Measurements from ENCODE around the gene GAS2L2.

Gene GAS2L2

DNA sequence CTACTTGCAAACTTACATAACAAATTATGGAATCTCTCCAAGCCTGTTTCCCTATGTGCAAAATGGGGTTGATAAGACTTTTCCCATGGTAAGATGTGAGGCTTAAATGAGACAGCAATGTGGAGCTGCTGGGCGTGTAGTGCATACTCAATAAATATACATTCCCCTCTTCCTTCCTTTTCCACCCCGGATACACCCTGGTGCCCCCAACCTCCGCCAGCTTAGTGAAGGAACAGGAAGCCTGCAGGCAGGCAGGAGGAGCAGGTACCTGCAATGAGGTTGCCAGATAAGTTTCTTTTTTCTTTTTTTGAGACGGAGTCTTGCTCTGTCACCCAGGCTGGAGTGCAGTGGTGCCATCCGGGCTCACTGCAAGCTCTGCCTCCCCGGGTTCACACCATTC lies 22.5 kb upstream of the GAS2L2 start:
- no peak overlapping the region for H3K27ac ChIP-seq
- H3K9me3 ChIP-seq (ENCODE audit: low read depth, low read length): no peaks in the 10 kb centered on the region
- no peak for DNase-seq (ENCODE audit: low read depth, low spot score)
- H3K4me3 ChIP-seq: no peak overlapping the region
- TF ChIP-seq FOXP2 (optimal IDR thresholded peaks at IDR 0.05; ENCODE audit: control extremely low read depth, extremely low read length, insufficient read depth) (no peak), EZH2 (IDR thresholded peaks at IDR 0.05) (no peak), POLR2AphosphoS5 (IDR thresholded peaks at IDR 0.05; ENCODE audit: borderline replicate concordance, low read depth, low read length) (no peak)
- H3K9ac ChIP-seq (ENCODE audit: insufficient read length): no peak overlapping the region
- no peaks in the 10 kb centered on the region for H3K36me3 ChIP-seq (ENCODE audit: insufficient read depth, low read length)

DNA sequence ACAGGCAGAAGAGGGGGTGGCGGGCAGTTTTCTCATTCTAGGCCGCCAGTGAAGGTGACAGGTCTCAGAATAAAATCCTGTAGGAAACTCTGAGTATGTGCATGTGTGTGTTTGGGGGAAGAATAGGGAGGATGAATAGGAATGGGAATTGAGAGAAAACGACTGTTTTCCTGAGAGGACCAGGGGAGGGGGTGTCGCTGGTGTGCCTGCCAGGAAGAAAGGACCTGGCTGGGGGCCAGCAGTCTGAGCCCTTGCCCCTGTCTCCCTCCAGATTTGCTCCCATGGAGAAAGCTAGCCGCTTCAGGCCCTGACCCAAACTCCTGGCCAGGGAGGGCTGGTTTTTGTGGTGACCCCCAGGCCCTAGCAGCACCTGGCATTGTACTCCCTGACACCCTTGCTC lies 22.0 kb upstream of the GAS2L2 start:
- Histone ChIP-seq H3K9me3 (ENCODE audit: low read depth, low read length) (no peaks in the 10 kb centered on the region), H3K9ac (ENCODE audit: insufficient read length) (no peak overlapping the region), H3K4me3 (no peak overlapping the region), H3K36me3 (ENCODE audit: insufficient read depth, low read length) (no peaks in the 10 kb centered on the region), H3K27ac (no peak overlapping the region)
- no peak for DNase-seq (ENCODE audit: low read depth, low spot score)
- TF ChIP-seq POLR2AphosphoS5 (IDR thresholded peaks at IDR 0.05; ENCODE audit: borderline replicate concordance, low read depth, low read length) (no peak), FOXP2 (optimal IDR thresholded peaks at IDR 0.05; ENCODE audit: control extremely low read depth, extremely low read length, insufficient read depth) (no peak), EZH2 (IDR thresholded peaks at IDR 0.05) (no peak)

DNA sequence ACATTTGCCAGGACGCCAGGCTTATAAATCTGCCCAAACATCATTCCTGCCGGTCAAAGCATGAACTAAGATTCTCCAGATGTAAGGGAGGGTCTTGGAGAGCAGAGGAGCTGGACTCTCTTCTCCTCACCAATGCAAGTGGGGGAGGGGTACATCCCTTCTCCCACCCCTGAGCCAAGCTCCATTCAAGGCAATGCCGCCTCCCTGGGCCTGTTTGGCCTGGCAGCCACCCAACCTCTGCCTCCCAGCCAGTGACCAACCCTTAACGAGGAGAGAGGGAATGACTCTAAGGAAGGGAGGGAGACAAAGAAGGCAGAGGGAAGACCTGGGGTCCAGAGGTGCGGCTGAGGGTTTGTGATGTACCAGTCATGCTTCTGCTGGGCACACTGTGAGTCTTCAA lies 21.5 kb upstream of the GAS2L2 start:
- Histone ChIP-seq H3K4me3 (no peak overlapping the region), H3K9me3 (ENCODE audit: low read depth, low read length) (no peaks in the 10 kb centered on the region), H3K9ac (ENCODE audit: insufficient read length) (no peak overlapping the region), H3K36me3 (ENCODE audit: insufficient read depth, low read length) (no peaks in the 10 kb centered on the region), H3K27ac (no peak overlapping the region)
- no peak for DNase-seq (ENCODE audit: low read depth, low spot score)
- no peak for TF ChIP-seq POLR2AphosphoS5 (IDR thresholded peaks at IDR 0.05; ENCODE audit: borderline replicate concordance, low read depth, low read length)
- TF ChIP-seq FOXP2 (optimal IDR thresholded peaks at IDR 0.05; ENCODE audit: control extremely low read depth, extremely low read length, insufficient read depth): no peak
- TF ChIP-seq EZH2 (IDR thresholded peaks at IDR 0.05): no peak

DNA sequence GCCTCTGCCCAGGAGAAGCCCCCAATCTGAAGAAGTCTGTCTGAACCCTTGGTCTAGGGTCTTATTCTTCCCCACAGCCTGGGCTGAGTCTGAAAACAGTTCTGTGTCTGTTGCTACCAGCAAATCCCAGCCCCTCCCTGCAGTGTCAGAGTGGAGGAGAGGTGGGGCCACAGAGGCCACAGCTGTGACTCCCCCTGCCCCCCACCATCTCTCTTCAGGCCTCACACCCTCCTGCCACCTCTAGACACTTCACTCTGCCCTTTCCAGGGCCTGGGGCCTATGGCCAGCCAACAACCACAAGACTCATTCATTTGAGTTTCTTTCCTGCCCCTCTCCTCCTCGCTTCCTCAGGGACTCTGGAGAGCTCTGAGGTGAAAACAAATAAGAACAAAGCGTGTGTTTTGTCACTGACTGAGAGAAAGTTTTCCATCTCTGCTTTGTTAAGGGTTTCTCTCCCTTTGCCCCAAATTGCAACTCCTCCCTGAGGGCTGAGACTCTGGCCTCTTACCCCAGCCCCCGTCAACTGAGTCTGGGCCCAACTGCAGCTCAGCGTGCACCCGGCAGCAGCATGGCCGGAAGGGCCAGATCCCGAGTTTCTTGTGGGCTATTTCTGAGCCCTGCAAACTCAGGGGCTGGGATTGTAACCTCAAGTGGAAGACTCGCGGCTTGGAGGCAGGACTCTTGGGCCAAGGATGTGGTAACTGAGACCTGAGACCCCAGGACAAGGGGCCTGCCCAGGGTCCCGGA lies 20.8 kb upstream of the GAS2L2 start:
- Histone ChIP-seq H3K27ac (no peak overlapping the region), H3K36me3 (ENCODE audit: insufficient read depth, low read length) (no peaks in the 10 kb centered on the region), H3K9me3 (ENCODE audit: low read depth, low read length) (no peaks in the 10 kb centered on the region), H3K4me3 (no peak overlapping the region), H3K9ac (ENCODE audit: insufficient read length) (no peak overlapping the region)
- TF ChIP-seq FOXP2 (optimal IDR thresholded peaks at IDR 0.05; ENCODE audit: control extremely low read depth, extremely low read length, insufficient read depth) (no peak), POLR2AphosphoS5 (IDR thresholded peaks at IDR 0.05; ENCODE audit: borderline replicate concordance, low read depth, low read length) (no peak), EZH2 (IDR thresholded peaks at IDR 0.05) (no peak)
- DNase-seq (ENCODE audit: low read depth, low spot score): no peak

DNA sequence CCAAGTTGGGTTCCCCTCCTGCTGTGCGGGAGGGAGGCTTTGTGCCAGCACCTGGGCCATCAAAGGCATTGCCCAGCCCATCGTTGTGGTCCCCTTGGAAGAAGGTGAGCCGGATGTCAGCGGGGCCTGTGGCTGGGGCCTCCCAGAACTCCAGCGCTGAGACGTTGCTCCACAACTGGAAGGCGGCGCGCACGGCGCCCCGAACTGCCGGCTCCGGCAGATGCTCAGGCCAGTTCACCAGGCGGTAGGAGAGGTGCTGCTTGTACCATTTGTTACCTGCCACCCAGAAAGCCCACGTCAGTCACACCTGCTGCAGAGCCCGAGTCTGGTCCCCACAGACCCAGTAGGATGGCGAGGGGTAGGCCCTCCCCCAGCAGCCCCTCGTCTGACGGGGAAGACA lies 20.1 kb upstream of the GAS2L2 start:
- H3K9me3 ChIP-seq (ENCODE audit: low read depth, low read length): no peaks in the 10 kb centered on the region
- TF ChIP-seq EZH2 (IDR thresholded peaks at IDR 0.05) (no peak), FOXP2 (optimal IDR thresholded peaks at IDR 0.05; ENCODE audit: control extremely low read depth, extremely low read length, insufficient read depth) (no peak), POLR2AphosphoS5 (IDR thresholded peaks at IDR 0.05; ENCODE audit: borderline replicate concordance, low read depth, low read length) (no peak)
- H3K27ac ChIP-seq: no peak overlapping the region
- DNase-seq (ENCODE audit: low read depth, low spot score): no peak
- H3K9ac ChIP-seq (ENCODE audit: insufficient read length): no peak overlapping the region
- no peaks in the 10 kb centered on the region for H3K36me3 ChIP-seq (ENCODE audit: insufficient read depth, low read length)
- no peak overlapping the region for H3K4me3 ChIP-seq

DNA sequence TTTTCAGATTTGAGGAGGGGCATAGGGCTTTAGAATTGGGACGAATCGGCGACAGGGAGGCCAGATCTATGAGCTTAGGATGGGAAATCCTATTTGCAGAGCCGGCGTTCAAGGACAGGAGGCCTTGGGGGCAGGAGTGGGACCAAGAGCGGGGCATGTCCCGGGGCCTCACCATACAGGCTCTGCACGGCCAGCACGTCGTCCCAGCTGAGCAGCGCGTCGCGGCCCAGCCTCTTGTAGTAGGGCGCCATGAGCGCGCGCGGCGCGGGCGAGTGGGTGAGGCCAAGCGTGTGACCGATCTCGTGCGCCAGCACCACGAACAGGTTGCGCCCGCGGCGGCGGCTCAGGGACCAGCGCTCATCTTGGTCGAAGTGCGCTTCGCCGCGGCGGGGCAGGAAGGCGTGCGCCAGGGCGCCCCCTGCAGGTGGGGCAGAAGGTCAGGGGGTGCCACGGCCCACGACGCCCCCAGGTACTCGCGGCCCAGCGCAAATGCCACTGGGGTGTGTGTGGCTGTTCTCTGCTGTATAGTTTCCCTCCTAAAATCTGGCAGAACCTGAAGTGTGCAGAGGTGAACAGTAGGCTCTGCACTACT lies 17.0 kb upstream of the GAS2L2 start:
- no peak overlapping the region for H3K9ac ChIP-seq (ENCODE audit: insufficient read length)
- no peak for DNase-seq (ENCODE audit: low read depth, low spot score)
- H3K9me3 ChIP-seq (ENCODE audit: low read depth, low read length): no peaks in the 10 kb centered on the region
- no peaks in the 10 kb centered on the region for H3K36me3 ChIP-seq (ENCODE audit: insufficient read depth, low read length)
- TF ChIP-seq FOXP2 (optimal IDR thresholded peaks at IDR 0.05; ENCODE audit: control extremely low read depth, extremely low read length, insufficient read depth) (no peak), EZH2 (IDR thresholded peaks at IDR 0.05) (no peak), POLR2AphosphoS5 (IDR thresholded peaks at IDR 0.05; ENCODE audit: borderline replicate concordance, low read depth, low read length) (no peak)
- no peak overlapping the region for H3K27ac ChIP-seq
- no peak overlapping the region for H3K4me3 ChIP-seq

DNA sequence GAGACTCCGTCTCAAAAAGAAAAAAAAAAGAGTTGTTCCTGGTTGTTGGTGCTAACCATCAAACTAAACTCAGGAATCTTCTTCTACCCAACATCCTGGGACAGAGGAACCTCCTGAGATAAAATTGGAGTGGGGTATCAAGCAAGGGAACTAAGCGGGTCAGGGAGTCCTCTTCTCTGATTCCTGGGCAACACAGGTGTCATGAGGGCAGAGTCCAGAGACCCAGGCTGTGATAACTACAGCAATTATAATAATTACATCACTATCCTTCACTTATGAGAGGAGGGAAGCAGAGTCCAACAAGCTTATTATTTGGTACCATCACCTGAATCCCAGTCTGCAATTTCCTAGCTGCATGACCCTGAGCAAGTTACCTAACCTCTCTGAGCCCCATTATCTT lies 15.8 kb upstream of the GAS2L2 start:
- H3K4me3 ChIP-seq: no peak overlapping the region
- H3K9ac ChIP-seq (ENCODE audit: insufficient read length): no peak overlapping the region
- TF ChIP-seq EZH2 (IDR thresholded peaks at IDR 0.05) (no peak), POLR2AphosphoS5 (IDR thresholded peaks at IDR 0.05; ENCODE audit: borderline replicate concordance, low read depth, low read length) (no peak), FOXP2 (optimal IDR thresholded peaks at IDR 0.05; ENCODE audit: control extremely low read depth, extremely low read length, insufficient read depth) (no peak)
- no peaks in the 10 kb centered on the region for H3K9me3 ChIP-seq (ENCODE audit: low read depth, low read length)
- H3K36me3 ChIP-seq (ENCODE audit: insufficient read depth, low read length): no peaks in the 10 kb centered on the region
- no peak for DNase-seq (ENCODE audit: low read depth, low spot score)
- no peak overlapping the region for H3K27ac ChIP-seq

DNA sequence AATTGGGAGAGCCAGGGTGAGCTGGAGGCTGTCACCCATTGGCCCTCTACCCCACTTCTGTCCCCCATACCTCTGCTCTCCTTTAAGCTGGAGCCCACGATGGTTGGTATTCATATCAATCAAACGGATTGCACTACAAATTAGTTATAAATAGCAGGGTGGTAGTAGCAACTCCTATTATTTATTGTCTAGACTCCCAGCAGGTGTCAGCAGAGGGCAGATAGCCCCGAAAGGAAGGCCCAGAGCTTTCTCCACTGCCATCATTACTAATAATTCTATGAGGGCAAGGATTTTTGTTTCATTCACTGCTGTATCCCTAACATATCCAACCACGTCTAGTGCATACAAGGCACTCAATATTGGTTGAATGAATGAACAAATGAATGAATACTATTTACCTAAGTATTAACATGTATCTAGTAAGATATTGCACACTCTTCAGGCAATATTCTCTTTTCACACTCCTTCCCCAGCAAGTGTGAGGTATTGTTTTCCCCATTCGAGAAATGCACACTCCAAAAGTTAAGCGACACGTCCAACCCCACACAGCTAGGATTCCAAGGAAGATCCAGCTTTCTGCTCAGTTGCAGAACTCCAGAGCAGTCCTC lies 14.0 kb upstream of the GAS2L2 start:
- TF ChIP-seq POLR2AphosphoS5 (IDR thresholded peaks at IDR 0.05; ENCODE audit: borderline replicate concordance, low read depth, low read length): no peak
- H3K4me3 ChIP-seq: no peak overlapping the region
- no peak for DNase-seq (ENCODE audit: low read depth, low spot score)
- H3K27ac ChIP-seq: no peak overlapping the region
- H3K9ac ChIP-seq (ENCODE audit: insufficient read length): no peak overlapping the region
- no peaks in the 10 kb centered on the region for H3K9me3 ChIP-seq (ENCODE audit: low read depth, low read length)
- H3K36me3 ChIP-seq (ENCODE audit: insufficient read depth, low read length): no peaks in the 10 kb centered on the region

Measured in SK-N-MC (cell line).